ENCODE results near the gene TMEM132D.

The TMEM132D gene

GRCh38 chr12:129530984-129531383 is 372.8 kb downstream of the TMEM132D start:
- no peak for DNase-seq

- no peak for DNase-seq
These were observed 373.3 kb downstream of the TMEM132D start for GRCh38 chr12:129530517-129530916.

DNA sequence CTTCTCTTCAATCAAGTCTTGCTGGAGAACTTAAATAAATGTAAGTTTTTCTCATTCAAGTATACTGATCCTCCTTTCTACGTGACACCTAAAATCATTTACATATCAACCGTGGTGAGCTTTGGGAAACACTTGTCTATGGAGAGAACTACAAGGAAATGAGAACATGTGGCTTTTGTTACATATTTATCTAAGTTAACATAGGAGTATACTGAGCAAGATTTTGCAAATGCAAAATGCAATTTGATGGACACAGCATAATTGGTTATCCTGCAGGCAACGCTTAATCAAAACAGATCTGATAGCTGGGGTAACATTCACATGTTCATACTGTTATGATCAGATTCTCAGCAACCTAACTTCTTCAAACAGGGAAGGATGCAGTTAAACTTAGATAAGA is 376.3 kb downstream of the TMEM132D start:
- DNase-seq = no peak

GRCh38 chr12:129523621-129524020 is 380.2 kb downstream of the TMEM132D start:
- DNase-seq = no peak

DNA sequence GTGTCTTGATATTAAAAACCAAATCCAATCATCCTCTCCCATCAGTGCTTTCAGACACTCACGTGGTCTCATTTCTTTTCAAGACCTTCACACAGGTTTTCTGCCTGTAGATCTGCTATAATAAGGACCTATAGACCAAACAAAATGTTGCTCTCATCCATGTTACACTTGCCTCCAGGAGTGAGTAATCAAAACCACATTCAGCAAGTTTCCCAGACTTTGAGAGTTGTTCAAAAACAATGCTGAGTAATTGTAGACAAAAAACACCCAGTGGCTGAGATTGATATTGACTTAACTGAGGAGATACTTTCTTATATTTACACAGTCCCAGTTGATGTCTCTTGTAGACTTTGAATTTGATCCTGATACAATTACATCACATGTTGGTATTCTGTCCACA is 383.1 kb downstream of the TMEM132D start:
- DNase-seq = no peak

- DNase-seq = no peak
These were observed 400.0 kb downstream of the TMEM132D start for GRCh38 chr12:129503802-129504201.

- no peak for DNase-seq
These were observed 407.6 kb downstream of the TMEM132D start for GRCh38 chr12:129496226-129496625.

- no peak for DNase-seq
These were observed 409.1 kb downstream of the TMEM132D start for GRCh38 chr12:129494766-129495165.

GRCh38 chr12:129494260-129494659 is 409.6 kb downstream of the TMEM132D start:
- DNase-seq = no peak

DNA sequence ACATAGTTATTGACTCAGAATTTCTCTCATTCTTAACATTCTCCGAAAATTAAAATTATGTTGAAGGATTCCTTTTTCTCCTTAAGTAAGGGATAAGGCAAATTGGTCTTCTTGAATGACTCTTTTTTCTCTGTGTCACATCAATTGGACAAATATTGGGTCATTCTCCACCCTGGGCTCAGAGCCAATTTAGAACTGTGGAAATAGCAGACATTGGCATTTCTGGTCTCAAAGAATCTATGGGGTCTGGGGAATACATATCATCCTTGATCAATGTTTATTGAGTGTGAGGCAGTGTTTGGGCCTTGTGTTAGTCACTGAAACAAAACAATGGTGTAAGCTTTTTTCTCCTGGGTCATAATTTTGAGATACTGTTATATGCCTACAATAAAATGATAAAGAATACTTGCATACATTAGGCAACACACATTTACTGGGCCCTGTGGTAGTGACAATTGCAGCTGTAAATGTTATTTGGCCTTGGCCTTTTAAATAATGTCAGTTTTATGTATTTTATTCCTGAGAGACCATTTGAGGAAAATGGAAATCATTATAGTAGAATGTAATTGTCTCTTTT is 414.6 kb downstream of the TMEM132D start:
- no peak for DNase-seq

DNA sequence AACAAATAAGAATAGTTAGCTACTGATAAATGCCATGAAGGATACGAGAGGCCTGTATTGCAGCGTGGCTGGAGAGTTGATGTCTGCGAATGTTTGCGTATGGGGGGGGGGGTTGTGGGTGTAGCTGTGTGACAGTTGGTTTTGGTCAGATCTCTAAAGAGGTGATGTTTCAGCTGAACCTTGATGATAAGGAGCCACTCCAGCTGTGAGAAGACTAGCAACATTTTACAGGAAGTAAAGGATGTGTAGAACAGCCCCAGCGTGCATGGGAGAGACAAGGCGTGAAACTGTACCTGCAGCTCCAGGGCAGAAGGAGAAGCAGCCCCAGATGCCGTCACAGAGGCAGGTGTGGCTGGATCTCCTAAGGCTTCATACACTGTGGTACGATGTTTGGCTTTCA is 416.9 kb downstream of the TMEM132D start:
- DNase-seq = no peak

GRCh38 chr12:129483111-129483893 is 420.5 kb downstream of the TMEM132D start:
- no peak for DNase-seq

DNA sequence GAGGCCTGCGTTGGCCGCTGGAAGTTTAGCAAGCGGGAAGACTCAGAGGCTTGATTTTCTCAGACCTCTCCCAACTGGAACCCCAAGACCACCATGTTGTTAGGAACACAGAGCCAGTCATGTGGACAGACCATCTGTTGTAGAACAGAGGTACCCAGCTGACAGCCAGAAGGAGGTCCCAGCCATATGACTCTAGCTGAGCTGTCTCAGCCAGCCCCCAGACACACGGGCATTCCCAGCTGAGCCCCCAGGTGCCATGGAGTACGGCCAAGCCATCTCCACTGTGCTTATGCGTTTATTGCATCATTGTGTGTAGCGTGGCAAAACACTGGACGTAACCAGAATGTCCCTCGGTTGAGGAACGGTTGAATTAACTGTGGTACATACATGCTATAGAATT is 421.9 kb downstream of the TMEM132D start:
- no peak for DNase-seq

DNA sequence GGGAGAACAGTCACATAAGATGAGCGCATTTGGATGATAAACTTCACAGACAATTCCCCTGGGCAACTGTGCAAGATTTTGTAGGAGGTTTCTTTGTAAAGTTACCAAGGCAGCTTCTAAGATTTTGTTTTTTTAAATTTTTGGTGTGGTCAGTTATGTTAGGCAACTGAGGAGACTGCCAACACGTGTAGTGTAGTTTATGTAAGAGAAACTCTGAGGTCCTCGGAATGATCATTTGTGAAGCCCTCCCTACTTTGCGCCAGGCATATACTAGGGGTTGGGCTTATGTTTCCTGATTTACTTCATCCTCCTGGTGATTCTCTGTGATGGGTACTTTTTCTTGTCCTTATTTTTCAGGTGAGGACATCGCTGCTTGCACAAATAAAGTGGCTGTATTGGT is 433.6 kb downstream of the TMEM132D start:
- DNase-seq = no peak

- DNase-seq = no peak
These were observed 436.1 kb downstream of the TMEM132D start for GRCh38 chr12:129467726-129468125.

DNA sequence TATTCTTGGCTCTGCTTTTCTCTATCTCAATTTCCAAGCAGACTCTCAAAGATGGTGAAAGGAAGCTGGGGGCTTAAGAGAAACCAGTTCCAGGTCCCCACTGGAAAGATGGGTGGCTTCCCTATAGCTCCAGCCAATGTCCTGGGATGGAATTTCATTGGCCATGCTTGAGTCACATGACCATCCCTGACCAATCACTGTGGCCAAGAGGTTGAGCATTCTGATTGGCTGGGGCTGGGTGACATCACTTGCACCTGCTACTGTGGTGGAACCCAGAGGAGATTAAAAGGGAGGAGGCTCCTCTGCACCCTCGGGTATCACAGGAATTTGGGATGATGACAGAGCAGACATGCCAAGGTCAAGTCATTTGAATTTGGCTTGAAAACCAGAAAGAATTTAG is 436.5 kb downstream of the TMEM132D start:
- DNase-seq = no peak

DNA sequence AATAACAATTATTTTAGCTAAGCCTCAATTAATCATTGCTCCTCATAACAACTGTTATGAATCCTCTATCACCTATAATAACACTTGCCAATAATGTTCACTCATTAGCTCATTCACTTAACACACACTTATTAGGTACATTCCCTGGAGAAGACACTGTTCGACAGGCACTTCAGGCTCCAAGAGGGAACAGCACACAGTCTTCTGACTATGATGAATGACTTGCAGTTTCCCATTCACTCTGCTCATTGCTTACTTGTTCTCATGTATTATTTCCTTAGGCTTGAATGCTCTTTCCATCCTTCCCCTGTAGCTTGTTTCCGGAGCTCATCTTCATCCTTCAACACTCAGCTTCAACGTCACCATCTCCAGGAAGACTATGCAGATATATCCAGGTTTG is 437.3 kb downstream of the TMEM132D start:
- DNase-seq = no peak

- no peak for DNase-seq
These were observed 443.9 kb downstream of the TMEM132D start for GRCh38 chr12:129459886-129460285.

DNA sequence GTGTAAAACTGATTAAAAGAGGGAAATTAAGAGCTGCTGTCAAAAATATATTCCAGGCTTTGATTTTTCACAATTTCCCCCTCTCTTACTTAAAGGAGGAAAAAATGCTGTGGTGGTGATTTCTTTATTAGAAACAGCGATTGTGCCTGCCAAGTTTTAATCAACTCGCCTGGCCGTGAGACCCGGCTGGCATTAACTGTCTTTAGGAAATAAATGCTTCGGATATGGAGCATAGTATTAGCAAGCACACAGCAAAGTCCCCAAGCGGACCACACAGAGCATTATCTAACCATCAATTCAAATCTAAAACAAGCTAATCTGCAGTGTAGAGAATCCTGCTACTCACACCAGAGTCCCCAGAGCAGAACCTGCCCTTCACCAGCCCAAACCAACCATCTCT is 457.1 kb downstream of the TMEM132D start:
- DNase-seq = no peak

- no peak for DNase-seq
These were observed 463.5 kb downstream of the TMEM132D start for GRCh38 chr12:129440278-129440677.

- DNase-seq = no peak
These were observed 469.0 kb downstream of the TMEM132D start for GRCh38 chr12:129434790-129435189.

- DNase-seq = no peak
These were observed 475.4 kb downstream of the TMEM132D start for GRCh38 chr12:129428240-129428936.

GRCh38 chr12:129423041-129423580 is 480.7 kb downstream of the TMEM132D start:
- DNase-seq = no peak

GRCh38 chr12:129413295-129413694 is 490.5 kb downstream of the TMEM132D start:
- no peak for DNase-seq

Measured in activated gamma-delta T cell (primary cell).